GM19468 (cell line): Measurements from ENCODE around the gene FRMD5.
"Not testable (repeated sequence)": the region's sequence is repeated elsewhere in the genome, so short reads cannot be mapped to it uniquely, and the experiment has no call there.

Source experiments
- ATAC-seq: cut with Tn5 transposase; IDR thresholded peaks from one replicate; pipeline ENCODE4 v1.9.1; 2021; ENCODE audit warnings: mild to moderate bottlenecking, moderate library complexity, moderate number of reproducible peaks; ENCODE audit not compliant: unreplicated experiment; ENCODE audit errors: extremely low read depth

FRMD5 gene

DNA sequence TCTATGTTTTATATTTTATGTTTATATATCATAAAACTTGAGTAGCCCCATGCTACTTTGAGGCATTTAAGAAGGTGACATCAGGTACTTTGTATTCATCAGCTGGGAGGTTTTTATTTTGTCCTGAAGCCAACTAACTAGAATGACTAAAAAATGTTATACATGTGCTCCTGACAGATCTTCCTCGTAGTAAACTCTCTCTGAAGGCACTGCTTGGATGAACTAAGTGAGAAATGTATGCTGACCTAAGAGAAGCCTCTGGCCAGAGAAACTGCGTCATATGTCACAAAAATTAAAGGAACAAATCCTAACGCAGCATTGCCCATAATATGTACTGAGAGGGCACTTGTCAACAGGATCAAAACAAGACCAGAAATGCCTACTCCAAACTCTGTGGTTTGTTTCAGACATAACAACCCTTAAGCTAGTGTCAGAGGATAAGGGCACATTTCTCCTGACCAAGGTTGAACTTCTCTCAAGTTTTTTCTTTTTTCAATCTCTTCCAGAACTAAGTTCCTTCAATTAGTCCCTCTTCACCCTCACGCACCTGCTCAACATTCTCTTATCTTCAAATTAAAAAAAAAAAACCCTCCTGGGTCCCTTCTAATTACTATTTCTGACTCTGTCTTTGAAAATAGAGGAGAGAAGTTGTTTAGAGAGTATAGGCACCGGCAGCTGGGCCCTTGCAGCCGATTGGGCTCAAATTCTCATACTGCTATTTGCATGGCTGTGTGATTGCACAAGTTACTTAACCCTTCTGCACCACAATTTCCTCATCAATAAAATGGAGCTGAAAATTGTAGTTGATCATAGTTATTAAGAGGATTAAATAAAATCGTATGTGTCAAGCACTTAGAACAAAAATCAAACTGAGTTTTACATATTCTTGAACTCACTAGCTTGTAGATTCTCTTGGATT, 159.0 kb downstream of the FRMD5 start:
- ATAC-seq = no peak

DNA sequence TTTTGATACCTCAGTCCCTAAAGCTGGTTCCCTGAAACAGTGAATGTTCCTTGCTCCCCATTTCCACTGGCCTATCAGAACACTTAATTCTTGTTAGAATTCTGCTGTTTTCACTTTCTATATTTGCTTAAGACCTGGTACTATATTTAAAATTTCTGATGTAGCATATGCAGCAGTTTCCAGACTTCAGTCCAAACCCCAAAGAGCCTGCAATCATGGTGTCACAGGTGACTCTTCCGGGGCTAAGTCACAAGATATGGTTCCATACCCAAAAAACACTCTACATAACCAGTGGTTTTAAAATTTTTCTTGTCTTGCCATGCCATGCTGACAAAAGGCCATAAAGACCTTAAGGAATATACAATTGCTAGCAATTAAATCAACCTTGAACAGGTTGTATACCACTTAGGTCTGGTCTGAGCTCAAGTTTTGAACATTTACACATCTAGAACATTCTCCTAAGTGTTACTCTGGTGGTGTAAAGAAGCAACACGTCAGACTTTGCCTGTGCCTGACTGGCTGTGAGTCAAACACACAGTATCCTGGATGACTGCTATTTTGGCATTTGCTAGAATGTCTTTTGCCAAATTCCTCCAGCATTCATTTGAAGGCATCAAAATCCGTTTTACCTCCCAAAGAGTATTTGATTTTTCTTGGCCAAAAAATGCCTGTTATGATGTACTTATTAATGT, 160.0 kb downstream of the FRMD5 start:
- no peak for ATAC-seq

DNA sequence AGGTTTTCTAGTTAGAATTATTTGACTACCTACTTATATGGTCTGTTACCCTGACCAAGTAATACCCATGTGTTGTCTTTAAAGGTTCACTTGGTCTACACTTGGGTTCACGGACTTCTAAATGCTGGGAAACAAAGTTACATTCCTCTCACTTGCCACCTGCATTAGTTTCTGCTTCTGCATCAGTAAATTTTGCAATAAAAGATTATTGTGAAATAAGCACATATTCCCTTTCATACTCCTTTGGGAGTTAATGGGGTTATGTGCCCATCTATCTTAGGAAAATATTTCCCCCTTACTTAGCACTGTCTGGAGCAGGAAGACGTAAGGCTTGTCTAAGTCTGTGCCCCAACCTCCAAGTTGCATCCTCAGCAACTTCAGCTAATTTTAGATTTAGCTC, 160.7 kb downstream of the FRMD5 start:
- ATAC-seq = no peak

DNA sequence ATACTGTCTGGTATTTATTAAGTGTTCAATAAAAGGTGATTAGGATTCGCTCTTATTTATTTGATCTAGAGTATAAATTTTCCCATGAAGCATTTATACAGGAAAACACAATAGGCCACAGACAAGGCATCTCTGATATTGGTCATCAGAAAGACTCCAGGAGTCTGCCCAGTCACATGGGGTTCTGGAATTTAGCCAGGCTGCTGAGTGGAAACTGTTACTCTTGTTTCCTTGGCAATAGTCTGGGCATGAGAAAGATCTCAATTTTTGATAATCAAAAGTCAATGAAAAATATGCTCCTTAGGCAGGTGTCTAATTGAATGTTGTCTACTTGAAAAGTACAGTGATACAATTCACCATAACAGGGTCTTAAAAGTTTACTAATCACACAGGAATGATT, 161.2 kb downstream of the FRMD5 start:
- ATAC-seq = no peak

DNA sequence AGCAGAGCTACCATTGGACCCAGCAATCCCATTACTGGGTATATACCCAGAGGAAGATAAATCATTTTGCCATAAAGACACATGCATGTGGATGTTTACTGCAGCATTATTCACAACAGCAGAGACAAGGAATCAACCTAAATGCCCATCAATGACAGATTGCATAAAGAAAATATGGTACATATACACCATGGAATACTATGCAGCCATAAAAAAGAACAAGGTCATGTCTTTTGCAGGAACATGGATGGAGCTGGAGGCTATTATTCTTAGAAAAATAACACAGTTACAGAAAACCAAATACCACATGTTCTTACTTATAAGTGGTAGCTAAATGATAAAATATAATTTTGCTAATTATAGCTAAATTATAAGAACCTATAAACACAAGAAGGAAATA, 162.3 kb downstream of the FRMD5 start:
- ATAC-seq = not testable (repeated sequence)

DNA sequence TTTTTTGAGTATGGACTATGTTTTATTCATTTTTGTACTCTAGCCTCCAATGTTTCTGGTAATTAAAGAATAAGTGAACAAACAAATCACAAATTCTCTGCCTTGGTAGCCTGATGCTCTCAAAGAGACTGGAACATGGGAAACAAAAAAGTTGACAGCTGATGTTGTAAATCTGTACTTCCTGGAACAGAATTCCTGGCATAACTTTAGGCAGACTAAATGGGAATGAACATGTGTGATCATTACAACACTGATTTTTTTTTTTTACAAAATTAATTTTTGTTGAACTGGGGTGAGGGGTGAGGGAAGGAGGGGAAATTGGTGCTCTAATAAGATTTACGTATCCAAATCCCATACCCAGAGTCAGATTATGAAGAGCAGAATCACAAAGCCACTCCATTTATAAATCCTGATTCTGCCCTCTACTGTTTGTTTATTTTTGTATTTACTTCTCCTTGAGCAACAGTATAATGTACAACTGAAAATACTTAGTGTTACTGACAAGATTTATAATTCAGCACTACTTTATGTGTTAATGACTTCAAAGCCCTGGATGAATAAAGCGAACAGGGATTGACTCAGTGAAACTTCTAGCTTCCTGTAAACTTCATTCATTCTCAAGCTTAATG, 165.0 kb downstream of the FRMD5 start:
- ATAC-seq = no peak

DNA sequence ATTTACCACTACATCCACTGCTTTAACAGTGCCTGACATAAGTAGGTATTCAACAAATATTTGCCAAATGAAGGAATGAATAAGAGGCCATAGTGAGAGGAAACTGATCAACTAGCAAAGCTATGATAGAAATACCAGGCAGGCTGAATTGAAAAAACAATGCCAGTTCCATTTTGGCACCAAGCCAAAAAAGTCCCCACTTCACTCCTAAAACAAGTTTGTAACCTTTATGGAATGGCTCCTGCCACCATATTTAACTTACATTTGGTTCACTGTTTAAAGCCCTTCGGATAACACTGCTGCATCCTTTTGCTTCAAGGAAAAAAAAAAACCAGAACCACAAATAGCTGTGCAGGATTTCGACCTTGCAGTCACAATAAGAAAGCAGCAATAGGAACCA, 166.1 kb downstream of the FRMD5 start:
- ATAC-seq = no peak

DNA sequence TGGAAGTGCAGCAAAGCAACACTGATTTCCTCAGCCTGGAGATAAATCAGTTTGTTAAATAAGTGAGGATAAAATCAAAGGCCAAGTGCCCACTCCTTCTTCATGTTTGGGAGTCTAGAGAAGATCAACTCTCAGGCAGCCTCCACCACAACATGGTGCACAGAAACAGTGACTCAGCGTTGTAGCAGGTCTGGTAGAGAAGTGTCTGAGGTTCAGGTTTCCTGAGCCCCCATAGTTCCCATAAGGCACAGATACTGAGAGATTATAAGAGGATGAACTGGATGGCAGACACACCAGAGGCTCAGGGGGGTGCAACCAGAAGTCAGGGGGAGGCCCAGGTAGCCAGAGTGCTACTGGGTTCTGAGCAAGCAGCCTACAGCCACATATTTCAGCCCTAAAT, 166.7 kb downstream of the FRMD5 start:
- no peak for ATAC-seq

DNA sequence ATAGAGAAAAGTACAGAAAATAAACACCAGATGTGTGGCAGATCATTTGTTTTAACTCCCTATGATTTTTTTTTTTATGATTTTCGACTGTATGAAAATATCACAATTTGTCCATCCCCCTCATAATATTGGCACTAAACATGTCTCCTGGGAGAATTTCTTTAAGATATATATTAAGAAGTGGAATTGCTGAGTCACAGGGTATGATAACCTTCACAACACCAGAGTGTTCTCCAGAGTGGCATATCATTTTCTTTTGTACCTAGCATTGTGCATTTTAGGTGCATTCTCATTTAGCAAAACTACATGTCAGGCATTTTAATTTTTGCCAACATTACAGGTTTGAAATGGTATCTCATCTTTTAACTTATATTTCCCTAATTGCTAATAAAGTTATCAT, 170.9 kb downstream of the FRMD5 start:
- ATAC-seq = no peak

DNA sequence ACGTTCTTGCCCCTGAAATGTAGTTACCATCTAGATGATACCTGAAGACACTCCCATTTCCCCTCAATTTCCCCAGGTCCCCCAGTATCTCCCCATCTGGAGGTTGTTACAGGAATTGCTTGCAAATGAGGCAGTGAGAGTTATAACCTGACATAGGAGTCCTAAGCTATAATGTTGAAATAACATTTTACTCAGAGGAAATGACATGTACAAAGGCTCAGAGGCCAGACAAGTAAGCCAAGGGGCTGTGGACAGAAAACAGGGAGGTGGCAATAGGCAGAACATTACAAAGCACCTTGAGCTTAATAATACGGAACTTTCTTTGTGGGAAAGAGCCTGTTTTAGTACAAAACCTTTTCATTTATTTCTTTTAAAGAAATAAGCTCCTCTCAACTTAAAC, 171.9 kb downstream of the FRMD5 start:
- ATAC-seq = no peak

DNA sequence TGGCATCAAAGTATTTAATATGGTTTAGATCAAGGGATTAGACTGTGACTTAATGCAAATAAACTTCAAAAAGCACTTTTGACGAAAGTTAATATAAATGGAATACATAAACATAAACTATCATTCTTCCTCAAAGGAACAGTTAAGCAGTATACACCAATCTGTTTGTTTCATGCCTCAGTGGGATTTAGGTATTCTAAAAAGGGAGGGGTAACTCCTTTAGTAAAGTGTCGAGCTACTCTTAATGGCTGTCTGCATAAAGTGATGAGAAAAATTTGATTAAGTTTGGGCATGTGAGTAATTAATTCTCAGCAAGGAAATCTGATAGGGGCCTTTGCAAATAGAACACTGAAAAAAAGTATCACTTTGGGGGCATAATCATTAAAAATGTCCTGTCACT, 176.9 kb downstream of the FRMD5 start:
- ATAC-seq = no peak

DNA sequence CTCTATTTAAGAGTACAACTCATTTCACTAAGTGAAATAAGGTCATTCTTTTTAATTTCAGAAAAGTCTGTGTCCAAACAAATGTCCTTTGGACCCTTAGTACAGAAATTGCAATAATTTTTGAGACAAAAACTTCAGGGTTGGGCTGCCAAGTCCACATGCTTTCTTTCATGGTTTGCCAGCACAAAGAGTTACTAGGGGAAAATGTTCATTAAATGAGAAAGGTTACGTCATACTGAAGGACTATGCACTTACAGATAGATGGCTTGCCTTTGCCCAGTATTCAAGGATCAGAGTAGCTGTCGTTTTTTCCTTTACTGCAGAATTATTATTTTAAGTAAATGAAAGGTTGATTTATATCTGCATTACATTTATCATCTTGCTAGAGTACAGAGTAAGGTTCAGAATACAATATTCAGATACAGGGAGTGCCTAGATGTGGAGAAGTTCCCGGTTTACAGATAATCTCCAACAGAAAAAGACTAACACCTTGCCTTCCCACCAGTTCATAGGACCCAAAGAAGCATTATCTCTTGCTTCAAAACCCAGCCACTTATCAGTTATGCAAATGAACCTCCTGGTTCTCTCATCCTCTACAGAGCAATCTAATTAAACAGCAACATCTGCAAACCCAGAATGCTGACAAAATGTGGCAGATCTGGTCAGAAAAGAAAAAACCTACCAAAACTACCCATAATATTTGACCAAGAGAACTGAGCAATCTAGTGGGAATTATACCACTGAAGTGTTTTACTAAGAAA, 179.3 kb downstream of the FRMD5 start:
- ATAC-seq = no peak

DNA sequence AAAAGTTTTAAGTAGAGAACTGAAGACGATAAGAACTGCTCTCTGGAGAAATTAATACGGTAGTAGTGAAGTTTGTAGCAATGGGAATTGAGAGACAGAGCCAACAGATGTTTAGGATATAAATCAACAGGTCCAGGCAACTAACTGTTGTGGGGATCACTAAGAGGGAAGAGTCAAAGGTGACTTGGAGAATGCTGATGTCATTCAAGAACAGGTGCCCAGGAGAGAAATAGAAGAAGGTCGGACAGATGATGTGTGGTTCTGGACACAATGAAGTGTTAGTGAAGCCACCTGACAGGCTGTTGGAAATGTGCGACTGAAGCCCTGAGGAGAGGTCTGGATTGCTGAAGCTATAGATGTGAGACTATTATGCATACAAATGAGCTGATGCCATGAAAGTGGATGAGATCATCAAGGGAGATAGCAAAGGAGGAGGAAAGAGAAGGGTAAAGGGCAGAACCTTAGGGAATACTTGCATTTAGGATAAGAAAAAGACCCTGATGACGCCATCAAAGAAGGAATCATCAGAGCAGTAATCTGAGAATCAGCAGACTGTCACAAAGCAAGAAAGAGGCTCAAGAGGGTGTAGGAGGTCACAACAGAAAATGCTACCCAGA, 183.7 kb downstream of the FRMD5 start:
- no peak for ATAC-seq

DNA sequence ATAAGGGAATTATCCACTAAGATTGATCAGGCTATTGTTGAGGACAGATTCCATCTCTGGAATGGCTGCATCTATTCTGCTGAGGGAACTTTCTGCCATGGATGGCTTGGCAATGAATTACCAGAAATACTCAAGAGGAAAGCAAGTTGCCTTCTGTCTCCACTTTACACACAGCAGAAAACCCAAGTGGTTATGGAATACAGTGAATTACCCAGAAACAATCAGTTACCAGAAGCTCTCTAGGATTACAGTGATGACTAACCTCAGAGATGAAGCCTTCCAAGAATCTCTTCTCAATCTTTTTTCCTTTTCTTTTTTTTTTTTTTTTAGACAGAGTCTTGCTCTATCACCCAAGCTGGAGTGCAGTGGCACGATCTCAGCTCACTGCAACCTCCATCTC, 185.0 kb downstream of the FRMD5 start:
- no peak for ATAC-seq

DNA sequence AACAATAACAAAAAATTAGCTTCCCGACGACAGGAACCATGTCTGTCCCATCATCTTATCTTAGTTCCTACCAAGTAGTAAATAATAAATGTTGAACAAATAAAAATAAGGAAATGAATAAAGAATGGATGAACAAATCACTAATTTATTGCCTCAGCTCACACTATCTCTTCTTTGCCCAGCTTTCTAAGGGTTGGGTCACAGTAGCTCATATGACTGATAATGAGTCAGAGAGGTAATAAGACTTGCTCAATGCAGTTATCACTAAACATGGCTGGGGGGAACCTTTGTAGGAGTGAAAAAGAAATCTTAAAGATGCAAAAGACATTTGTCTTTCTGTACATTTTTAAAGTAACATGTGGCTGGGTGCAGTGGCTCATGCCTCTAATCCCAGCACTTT, 186.0 kb downstream of the FRMD5 start:
- ATAC-seq = no peak

DNA sequence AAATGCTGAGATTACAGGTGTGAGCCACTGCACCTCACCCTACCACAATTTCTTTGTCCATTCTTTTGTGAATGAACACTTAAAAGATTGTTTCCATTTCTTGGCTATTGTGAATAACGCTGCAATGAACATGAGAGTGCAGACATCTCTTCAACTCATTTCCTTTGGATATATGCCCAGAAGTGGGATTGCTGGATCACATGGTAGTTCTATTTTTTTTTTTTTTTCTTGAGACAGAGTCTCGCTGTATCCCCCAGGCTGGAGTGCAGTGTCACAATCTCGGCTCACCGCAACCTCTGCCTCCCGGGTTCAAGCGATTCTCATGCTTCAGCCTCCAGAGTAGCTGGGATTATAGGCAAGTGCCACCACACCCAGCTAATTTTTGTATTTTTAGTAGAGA, 194.8 kb downstream of the FRMD5 start:
- not testable (repeated sequence) for ATAC-seq

DNA sequence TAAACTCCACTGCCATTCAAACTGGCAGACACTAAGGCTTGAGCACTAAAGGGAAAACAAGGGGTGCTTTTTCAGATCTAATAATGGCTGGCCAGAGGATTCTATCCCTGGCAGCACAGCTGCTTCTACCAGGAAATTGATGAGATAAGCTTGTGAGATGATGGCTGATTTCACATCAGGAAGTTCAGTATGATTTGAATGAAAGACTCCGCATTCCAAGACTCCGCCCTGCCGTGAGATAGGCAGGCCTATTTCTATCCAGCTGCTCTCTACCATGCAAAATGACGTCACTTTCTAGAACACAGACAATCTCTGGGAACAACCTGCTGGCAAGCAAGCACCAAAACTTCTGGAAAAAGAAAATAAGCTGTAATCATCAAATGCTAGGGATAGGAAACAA, 196.5 kb downstream of the FRMD5 start:
- ATAC-seq = no peak

DNA sequence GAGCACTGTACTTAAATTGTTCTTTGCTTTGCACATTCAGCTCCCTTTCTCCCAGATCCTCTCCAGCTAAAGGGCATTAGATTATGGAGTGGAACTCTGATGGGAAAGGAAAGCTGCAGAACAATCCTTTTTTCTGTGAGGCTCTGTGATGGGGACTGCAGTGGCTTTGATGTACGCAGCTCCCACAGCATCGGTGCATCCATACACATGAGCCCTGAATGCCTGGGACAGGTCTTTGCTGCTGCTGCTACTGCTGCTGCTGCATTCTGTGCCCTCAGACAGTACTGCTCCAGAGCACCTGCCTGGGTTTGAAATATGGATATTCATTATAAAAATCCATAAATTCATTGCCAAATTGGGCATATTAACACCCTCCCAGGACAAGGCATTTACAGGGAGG, 203.9 kb downstream of the FRMD5 start:
- ATAC-seq = no peak

DNA sequence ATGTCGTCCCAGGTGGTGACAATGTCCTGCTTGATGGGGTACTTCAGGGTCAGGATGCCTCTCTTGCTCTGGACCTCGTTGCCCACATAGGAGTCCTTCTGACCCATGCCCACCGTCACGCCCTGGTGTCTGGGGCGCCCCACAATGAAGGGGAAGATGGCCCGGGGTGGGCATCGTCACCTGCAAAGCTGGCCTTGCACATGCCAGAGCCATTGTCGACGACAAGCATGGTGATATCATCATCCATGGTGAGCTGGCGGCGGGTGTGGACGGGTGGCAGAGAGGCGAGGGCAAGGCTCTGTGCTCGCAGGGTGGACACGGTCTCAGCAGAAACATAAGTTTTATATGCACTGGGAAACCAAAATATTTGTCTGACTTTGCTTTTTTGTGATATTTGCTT, 205.1 kb downstream of the FRMD5 start:
- ATAC-seq = no peak

DNA sequence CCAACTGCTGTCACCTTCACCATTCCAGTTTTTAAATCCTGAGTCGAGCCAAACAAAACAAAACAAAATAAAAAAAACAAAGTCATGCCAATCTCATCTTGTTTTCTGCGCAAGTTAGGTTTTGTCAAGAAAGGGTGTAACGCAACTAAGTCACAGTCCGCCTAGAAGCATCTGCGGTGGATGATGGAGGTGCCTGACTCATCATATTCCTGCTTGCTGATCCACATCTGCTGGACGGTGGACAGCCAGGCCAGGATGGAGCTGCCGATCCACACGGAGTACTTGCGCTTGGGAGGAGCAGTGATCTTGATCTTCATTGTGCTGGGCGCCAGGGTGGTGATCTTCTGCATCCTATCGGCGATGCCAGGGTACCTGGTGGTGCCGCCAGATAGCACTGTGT, 206.2 kb downstream of the FRMD5 start:
- ATAC-seq = no peak
